Epidermal melanocyte (primary cell): Measurements from ENCODE around the gene TAGLN.
"Not testable (repeated sequence)": the region's sequence is repeated elsewhere in the genome, so short reads cannot be mapped to it uniquely, and the experiment has no call there.

Experiments used
- DNase-seq: peaks from one replicate; pipeline ENCODE4 v3.0.0; 2011; ENCODE audit warnings: low spot score; ENCODE audit not compliant: insufficient read length

The TAGLN gene

GRCh38 chr11:117195761-117196160 is 3.4 kb upstream of the TAGLN start:
- no peak for DNase-seq

- DNase-seq = no peak
Measured at GRCh38 chr11:117197006-117197405, 2.2 kb upstream of the TAGLN start.

GRCh38 chr11:117197516-117198456 is 1.4 kb upstream of the TAGLN start:
- DNase-seq = no peak

- DNase-seq = no peak
Measured at GRCh38 chr11:117198613-117199012, 557 bp upstream of the TAGLN start.

- DNase-seq = no peak
Measured at GRCh38 chr11:117199916-117200812, 994 bp downstream of the TAGLN start.

GRCh38 chr11:117200813-117201657 is 1.9 kb downstream of the TAGLN start:
- no peak for DNase-seq

- DNase-seq = no peak
Measured at GRCh38 chr11:117201658-117202305, 2.6 kb downstream of the TAGLN start.

- DNase-seq = no peak
Measured at GRCh38 chr11:117202386-117203068, 3.4 kb downstream of the TAGLN start.

- DNase-seq = no peak
Measured at GRCh38 chr11:117203069-117203407, 3.9 kb downstream of the TAGLN start.

GRCh38 chr11:117204283-117205080 is 5.3 kb downstream of the TAGLN start:
- DNase-seq = no peak

GRCh38 chr11:117205211-117205818 is 6.1 kb downstream of the TAGLN start:
- DNase-seq = no peak

- not testable (repeated sequence) for DNase-seq
Measured at GRCh38 chr11:117206111-117206510, 6.9 kb downstream of the TAGLN start.

GRCh38 chr11:117206859-117207258 is 7.7 kb downstream of the TAGLN start:
- DNase-seq = not testable (repeated sequence)

GRCh38 chr11:117207481-117207880 is 8.3 kb downstream of the TAGLN start:
- not testable (repeated sequence) for DNase-seq

GRCh38 chr11:117208710-117209109 is 9.5 kb downstream of the TAGLN start:
- not testable (repeated sequence) for DNase-seq

GRCh38 chr11:117209351-117210125 is 10.4 kb downstream of the TAGLN start:
- not testable (repeated sequence) for DNase-seq

- DNase-seq = no peak
Measured at GRCh38 chr11:117210620-117211019, 11.4 kb downstream of the TAGLN start.

- DNase-seq = no peak
Measured at GRCh38 chr11:117212697-117213355, 13.7 kb downstream of the TAGLN start.
